Osteocyte (in vitro differentiated cells): Measurements from ENCODE around the gene CCT7. TPM values are rescaled to one million over a fixed set of nuclear protein-coding genes. Genes with fewer than 3 reads are reported as not detected.

Experiments used
- DNase-seq: peaks from one replicate; pipeline ENCODE4 v3.0.0; 2021; ENCODE audit warnings: mixed read lengths; ENCODE audit not compliant: unreplicated experiment; ENCODE audit errors: extremely low spot score
- H3K27ac Mint-ChIP-seq: one replicate; pipeline ENCODE4 v1.8.0; 2021; ENCODE audit warnings: mild to moderate bottlenecking, mixed read lengths; ENCODE audit not compliant: unreplicated experiment
- H3K27me3 Mint-ChIP-seq: one replicate; pipeline ENCODE4 v1.8.0; 2021; ENCODE audit warnings: mixed read lengths; ENCODE audit not compliant: unreplicated experiment
- H3K36me3 Mint-ChIP-seq: one replicate; pipeline ENCODE4 v1.8.0; 2021; ENCODE audit warnings: mixed read lengths; ENCODE audit not compliant: unreplicated experiment
- H3K4me1 Mint-ChIP-seq: one replicate; pipeline ENCODE4 v1.8.0; 2021; ENCODE audit warnings: mixed read lengths; ENCODE audit not compliant: unreplicated experiment
- H3K4me3 Mint-ChIP-seq: one replicate; pipeline ENCODE4 v1.8.0; 2021; ENCODE audit warnings: mild to moderate bottlenecking, moderate library complexity, mixed read lengths; ENCODE audit not compliant: unreplicated experiment
- H3K9me3 Mint-ChIP-seq: one replicate; pipeline ENCODE4 v1.8.0; 2021; ENCODE audit warnings: mixed read lengths; ENCODE audit not compliant: unreplicated experiment
- CTCF ChIP-seq: fragments of 200-600 bp; sonication (generic); IDR thresholded peaks from 2 replicates; pipeline ENCODE4 v1.5.0; 2021; ENCODE audit warnings: antibody characterized with exemption, mild to moderate bottlenecking, moderate library complexity
- total RNA-seq: library from RNA; stranded (reverse); gene quantifications from 2 replicates; pipeline ENCODE4 v1.2.1, GENCODE V29; 2021

CCT7 gene
- total RNA-seq, 1 donor from 2014 or later, result 216 TPM

GRCh38 chr2:73268830-73269685 is 35.0 kb downstream of the CCT7 start:
- Mint-ChIP-seq H3K4me1 (peaks cover 5% of the 10 kb centered on the region), H3K4me3 (peak overlapping the region; percentile 33), H3K36me3 (no peaks in the 10 kb centered on the region), H3K27ac (no peak overlapping the region), H3K27me3 (peaks cover 62% of the 10 kb centered on the region), H3K9me3 (peaks cover 4% of the 10 kb centered on the region)
- peak; percentile 21 for TF ChIP-seq CTCF
- DNase-seq, result no peak

- Mint-ChIP-seq H3K27me3 (peaks cover 66% of the 10 kb centered on the region), H3K9me3 (peaks cover 7% of the 10 kb centered on the region), H3K27ac (no peak overlapping the region), H3K4me3 (no peak overlapping the region), H3K36me3 (no peaks in the 10 kb centered on the region), H3K4me1 (peaks cover 5% of the 10 kb centered on the region)
- no peak for DNase-seq
- no peak for TF ChIP-seq CTCF
Measured at GRCh38 chr2:73269686-73270465, 35.8 kb downstream of the CCT7 start.

- peaks cover 61% of the 10 kb centered on the region for H3K27me3 Mint-ChIP-seq
Measured at GRCh38 chr2:73272270-73272669, 38.2 kb downstream of the CCT7 start.

GRCh38 chr2:73279852-73280251 is 45.7 kb downstream of the CCT7 start:
- Mint-ChIP-seq H3K4me3 (no peak overlapping the region), H3K4me1 (peaks cover 3% of the 10 kb centered on the region), H3K27ac (no peak overlapping the region), H3K27me3 (peaks cover 35% of the 10 kb centered on the region), H3K36me3 (no peaks in the 10 kb centered on the region), H3K9me3 (no peaks in the 10 kb centered on the region)
- TF ChIP-seq CTCF, result no peak
- no peak for DNase-seq

More at GRCh38 chr2:73272270-73272669, 38.2 kb downstream of the CCT7 start:
- DNase-seq, result no peak
- no peak for TF ChIP-seq CTCF
- Mint-ChIP-seq H3K36me3 (no peaks in the 10 kb centered on the region), H3K4me3 (no peak overlapping the region), H3K27ac (no peak overlapping the region), H3K9me3 (peaks cover 7% of the 10 kb centered on the region), H3K4me1 (peaks cover 5% of the 10 kb centered on the region)

- no peak overlapping the region for H3K27ac Mint-ChIP-seq
- no peak for DNase-seq
- H3K9me3 Mint-ChIP-seq, result no peaks in the 10 kb centered on the region
- peaks cover 3% of the 10 kb centered on the region for H3K4me1 Mint-ChIP-seq
- TF ChIP-seq CTCF, result no peak
- H3K27me3 Mint-ChIP-seq, result peaks cover 47% of the 10 kb centered on the region
- no peaks in the 10 kb centered on the region for H3K36me3 Mint-ChIP-seq
- no peak overlapping the region for H3K4me3 Mint-ChIP-seq
Measured at GRCh38 chr2:73281244-73281643, 47.1 kb downstream of the CCT7 start.
